SK-N-SH (cell line): Measurements from ENCODE around the gene CYSTM1.

Experiments
- CHD2 ChIP-seq: fragments of 150-350 bp; IDR thresholded peaks from 2 replicates; pipeline ENCODE4 v1.6.1; 2018; ENCODE audit warnings: low read length; ENCODE audit not compliant: partially characterized antibody
- CTCF ChIP-seq: fragments of 200-600 bp; sonication (generic); IDR thresholded peaks from 2 replicates; pipeline ENCODE4 v1.6.1; 2017; ENCODE audit warnings: antibody characterized with exemption, mild to moderate bottlenecking, moderate library complexity
- NFIC ChIP-seq: IDR thresholded peaks from 2 replicates; pipeline ENCODE4 v1.4.0; 2012; ENCODE audit warnings: borderline replicate concordance
- POLR2AphosphoS5 ChIP-seq: IDR thresholded peaks from 2 replicates; pipeline ENCODE4 v1.6.1; 2012; ENCODE audit warnings: low read depth, low read length
- REST ChIP-seq: IDR thresholded peaks from 2 replicates; pipeline ENCODE4 v1.6.1; 2012; ENCODE audit warnings: mild to moderate bottlenecking, low read depth, low read length, moderate library complexity
- RFX5 ChIP-seq: IDR thresholded peaks from 2 replicates; pipeline ENCODE4 v1.6.1; 2012; ENCODE audit warnings: mild to moderate bottlenecking, improper control_type of control experiment, low read length
- TAF1 ChIP-seq: IDR thresholded peaks from 2 replicates; pipeline ENCODE4 v1.6.1; 2012; ENCODE audit warnings: low read depth, mild to moderate bottlenecking, low read length, moderate library complexity, borderline replicate concordance
- TCF12 ChIP-seq: IDR thresholded peaks from 2 replicates; pipeline ENCODE4 v1.4.0; 2012
- TEAD4 ChIP-seq: IDR thresholded peaks from 2 replicates; pipeline ENCODE4 v1.4.0; 2012; ENCODE audit warnings: mild to moderate bottlenecking, borderline replicate concordance; ENCODE audit not compliant: insufficient read depth
- USF1 ChIP-seq: IDR thresholded peaks from 2 replicates; pipeline ENCODE4 v1.4.0; 2012; ENCODE audit warnings: low read depth, borderline replicate concordance

GRCh38 chr5:140258016-140258415 is 83.0 kb downstream of the CYSTM1 start:
- TF ChIP-seq CTCF = no peak
- TF ChIP-seq POLR2AphosphoS5 = no peak
- no peak for TF ChIP-seq USF1
- no peak for TF ChIP-seq REST
- TF ChIP-seq TCF12 = peak; percentile 38; the same call in 1 of the 2 replicates
- no peak for TF ChIP-seq CHD2
- TF ChIP-seq RFX5 = no peak
- no peak for TF ChIP-seq TEAD4
- TF ChIP-seq NFIC = no peak
- no peak for TF ChIP-seq TAF1
